Activated T-cell treated with anti-CD3 and anti-CD28 coated beads, Interleukin-2, amount 50 U/mL, for 4 hours (primary cell): Measurements from ENCODE around the gene MLNR. TPM values are rescaled to one million over a fixed set of nuclear protein-coding genes. Genes with fewer than 3 reads are reported as not detected.
A peak's percentile ranks its signal among the peaks of the same experiment; 100 is the strongest.

Experiments
- ATAC-seq, 2 donors: fragments of 200-7000 bp; cut with Tn5 transposase; one replicate each; pipeline ENCODE4 v1.10.0; 2021
- DNase-seq: peaks from one replicate; pipeline ENCODE4 v3.0.0-alpha.2; 2020
- H3K27me3 Mint-ChIP-seq: one replicate; pipeline ENCODE4 v1.8.0; 2021; ENCODE audit warnings: low read depth, mixed read lengths
- H3K36me3 Mint-ChIP-seq: one replicate; pipeline ENCODE4 v1.8.0; 2022; ENCODE audit warnings: mixed read lengths; ENCODE audit not compliant: insufficient read depth
- H3K4me1 Mint-ChIP-seq: one replicate; pipeline ENCODE4 v1.8.0; 2021; ENCODE audit warnings: low read depth, mixed read lengths
- H3K4me3 Mint-ChIP-seq: one replicate; pipeline ENCODE4 v1.8.0; 2021; ENCODE audit warnings: mild to moderate bottlenecking, moderate library complexity, mixed read lengths
- H3K9me3 Mint-ChIP-seq: one replicate; pipeline ENCODE4 v1.8.0; 2021; ENCODE audit warnings: mixed read lengths
- total RNA-seq, 3 donors: library from RNA; stranded (reverse); gene quantifications; one replicate each; pipeline ENCODE4 v1.2.1, GENCODE V29; 2021

MLNR gene
- not detected for total RNA-seq

- Mint-ChIP-seq H3K27me3 (peaks cover 50% of the 10 kb centered on the region), H3K9me3 (no peaks in the 10 kb centered on the region), H3K4me1 (peaks cover 8% of the 10 kb centered on the region), H3K4me3 (peak within 1 kb of the TSS; percentile 55), H3K36me3 (no peaks in the 10 kb centered on the region)
- ATAC-seq = peak; percentile 76 to 80
- DNase-seq = peak; percentile 27
Measured at GRCh38 chr13:49220036-49220855, at the start of gene MLNR. Gene MLNR (plus strand): TSS chr13:49220338. CDS start chr13:49220338, 0 bp downstream.

- DNase-seq (no peak), ATAC-seq (no peak)
- Mint-ChIP-seq H3K9me3 (no peaks in the 10 kb centered on the region), H3K36me3 (peaks cover 39% of the 10 kb centered on the region), H3K27me3 (no peaks in the 10 kb centered on the region), H3K4me3 (no peak overlapping the region), H3K4me1 (no peaks in the 10 kb centered on the region)
Measured at GRCh38 chr13:49171359-49171758, 48.8 kb upstream of the MLNR start.

- DNase-seq (no peak), ATAC-seq (no peak)
- H3K4me1 Mint-ChIP-seq = peaks cover 5% of the 10 kb centered on the region
- H3K36me3 Mint-ChIP-seq = peaks cover 36% of the 10 kb centered on the region
- H3K27me3 Mint-ChIP-seq = no peaks in the 10 kb centered on the region
- no peak overlapping the region for H3K4me3 Mint-ChIP-seq
- no peaks in the 10 kb centered on the region for H3K9me3 Mint-ChIP-seq
Measured at GRCh38 chr13:49183672-49184325, 36.3 kb upstream of the MLNR start.

- Mint-ChIP-seq H3K4me3 (no peak overlapping the region), H3K9me3 (no peaks in the 10 kb centered on the region), H3K27me3 (no peaks in the 10 kb centered on the region), H3K4me1 (peaks cover 5% of the 10 kb centered on the region), H3K36me3 (peaks cover 34% of the 10 kb centered on the region)
- no peak for ATAC-seq
- no peak for DNase-seq
Measured at GRCh38 chr13:49184621-49185020, 35.5 kb upstream of the MLNR start.

GRCh38 chr13:49185264-49185663 is 34.9 kb upstream of the MLNR start:
- Mint-ChIP-seq H3K4me1 (peaks cover 5% of the 10 kb centered on the region), H3K9me3 (no peaks in the 10 kb centered on the region), H3K27me3 (no peaks in the 10 kb centered on the region)

GRCh38 chr13:49190901-49191300 is 29.2 kb upstream of the MLNR start:
- no peaks in the 10 kb centered on the region for H3K9me3 Mint-ChIP-seq
- no peak overlapping the region for H3K4me3 Mint-ChIP-seq
- no peak for ATAC-seq
- H3K4me1 Mint-ChIP-seq = peaks cover 2% of the 10 kb centered on the region
- no peak for DNase-seq
- no peaks in the 10 kb centered on the region for H3K27me3 Mint-ChIP-seq
- H3K36me3 Mint-ChIP-seq = peaks cover 37% of the 10 kb centered on the region

More at GRCh38 chr13:49185264-49185663, 34.9 kb upstream of the MLNR start:
- no peak overlapping the region for H3K4me3 Mint-ChIP-seq
- no peak for DNase-seq
- no peak for ATAC-seq
- H3K36me3 Mint-ChIP-seq = peaks cover 29% of the 10 kb centered on the region

- no peak for ATAC-seq
- no peak overlapping the region for H3K4me3 Mint-ChIP-seq
Measured at GRCh38 chr13:49206641-49207040, 13.5 kb upstream of the MLNR start.

GRCh38 chr13:49208619-49209018 is 11.5 kb upstream of the MLNR start:
- no peaks in the 10 kb centered on the region for H3K9me3 Mint-ChIP-seq
- ATAC-seq = no peak
- H3K36me3 Mint-ChIP-seq = peaks cover 34% of the 10 kb centered on the region
- no peak for DNase-seq
- H3K4me1 Mint-ChIP-seq = no peaks in the 10 kb centered on the region
- no peak overlapping the region for H3K4me3 Mint-ChIP-seq
- H3K27me3 Mint-ChIP-seq = no peaks in the 10 kb centered on the region

More at GRCh38 chr13:49206641-49207040, 13.5 kb upstream of the MLNR start:
- no peak for DNase-seq
- H3K4me1 Mint-ChIP-seq = no peaks in the 10 kb centered on the region
- H3K27me3 Mint-ChIP-seq = no peaks in the 10 kb centered on the region
- H3K36me3 Mint-ChIP-seq = peaks cover 39% of the 10 kb centered on the region
- no peaks in the 10 kb centered on the region for H3K9me3 Mint-ChIP-seq

- Mint-ChIP-seq H3K27me3 (no peaks in the 10 kb centered on the region), H3K9me3 (no peaks in the 10 kb centered on the region), H3K36me3 (peaks cover 25% of the 10 kb centered on the region), H3K4me3 (no peak overlapping the region), H3K4me1 (peaks cover 9% of the 10 kb centered on the region)
- ATAC-seq = no peak
- DNase-seq = no peak
Measured at GRCh38 chr13:49210114-49210513, 10.0 kb upstream of the MLNR start.

- Mint-ChIP-seq H3K9me3 (no peaks in the 10 kb centered on the region), H3K4me1 (peaks cover 12% of the 10 kb centered on the region), H3K36me3 (peaks cover 23% of the 10 kb centered on the region), H3K4me3 (no peak overlapping the region), H3K27me3 (no peaks in the 10 kb centered on the region)
- ATAC-seq = no peak
- DNase-seq = no peak
Measured at GRCh38 chr13:49210669-49211068, 9.5 kb upstream of the MLNR start.

GRCh38 chr13:49213539-49213938 is 6.6 kb upstream of the MLNR start:
- DNase-seq (no peak), ATAC-seq (no peak)
- Mint-ChIP-seq H3K4me3 (no peak overlapping the region), H3K9me3 (no peaks in the 10 kb centered on the region), H3K27me3 (peaks cover 16% of the 10 kb centered on the region), H3K36me3 (peaks cover 7% of the 10 kb centered on the region), H3K4me1 (peaks cover 14% of the 10 kb centered on the region)

GRCh38 chr13:49213997-49214916 is 5.9 kb upstream of the MLNR start:
- no peak overlapping the region for H3K4me3 Mint-ChIP-seq

GRCh38 chr13:49214917-49215376 is 5.2 kb upstream of the MLNR start:
- peaks cover 15% of the 10 kb centered on the region for H3K4me1 Mint-ChIP-seq
- peaks cover 7% of the 10 kb centered on the region for H3K36me3 Mint-ChIP-seq
- H3K9me3 Mint-ChIP-seq = no peaks in the 10 kb centered on the region
- ATAC-seq = peak; percentile 62 to 68
- DNase-seq = peak; percentile 17
- H3K4me3 Mint-ChIP-seq = no peak overlapping the region
- peaks cover 29% of the 10 kb centered on the region for H3K27me3 Mint-ChIP-seq

More at GRCh38 chr13:49213997-49214916, 5.9 kb upstream of the MLNR start:
- peaks cover 24% of the 10 kb centered on the region for H3K27me3 Mint-ChIP-seq
- no peak for ATAC-seq
- no peaks in the 10 kb centered on the region for H3K9me3 Mint-ChIP-seq
- no peak for DNase-seq
- H3K4me1 Mint-ChIP-seq = peaks cover 14% of the 10 kb centered on the region
- peaks cover 7% of the 10 kb centered on the region for H3K36me3 Mint-ChIP-seq

GRCh38 chr13:49216334-49216733 is 3.8 kb upstream of the MLNR start:
- peaks cover 1% of the 10 kb centered on the region for H3K36me3 Mint-ChIP-seq
- no peaks in the 10 kb centered on the region for H3K9me3 Mint-ChIP-seq
- peaks cover 32% of the 10 kb centered on the region for H3K27me3 Mint-ChIP-seq
- no peak overlapping the region for H3K4me3 Mint-ChIP-seq
- ATAC-seq = no peak
- peaks cover 17% of the 10 kb centered on the region for H3K4me1 Mint-ChIP-seq
- DNase-seq = no peak
